HG03025 (cell line): ENCODE results near the gene IFNAR1.

Source experiments
- ATAC-seq: cut with Tn5 transposase; IDR thresholded peaks from one replicate; pipeline ENCODE4 v1.9.1; 2021; ENCODE audit warnings: mild to moderate bottlenecking, moderate library complexity; ENCODE audit not compliant: unreplicated experiment, low FRiP score

Gene IFNAR1

DNA sequence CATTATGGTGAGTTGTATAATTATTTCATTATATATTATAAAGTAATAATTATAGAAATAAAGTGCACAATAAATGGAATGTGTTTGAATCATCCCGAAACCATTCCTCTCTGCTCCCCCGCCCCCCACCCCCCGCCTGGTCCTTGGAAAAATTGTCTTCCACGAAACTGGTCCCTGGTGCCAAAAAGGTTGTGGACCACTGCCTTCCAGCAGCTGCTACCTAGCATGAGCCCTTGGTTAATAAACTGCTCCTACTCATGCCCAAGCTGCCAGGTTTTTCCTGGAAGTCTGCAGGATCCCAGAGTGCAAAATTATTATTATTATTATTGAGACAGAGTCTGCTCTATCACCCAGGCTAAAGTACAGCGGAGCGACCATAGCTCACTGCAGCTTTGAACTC is 71.7 kb downstream of the IFNAR1 start:
- ATAC-seq = no peak

DNA sequence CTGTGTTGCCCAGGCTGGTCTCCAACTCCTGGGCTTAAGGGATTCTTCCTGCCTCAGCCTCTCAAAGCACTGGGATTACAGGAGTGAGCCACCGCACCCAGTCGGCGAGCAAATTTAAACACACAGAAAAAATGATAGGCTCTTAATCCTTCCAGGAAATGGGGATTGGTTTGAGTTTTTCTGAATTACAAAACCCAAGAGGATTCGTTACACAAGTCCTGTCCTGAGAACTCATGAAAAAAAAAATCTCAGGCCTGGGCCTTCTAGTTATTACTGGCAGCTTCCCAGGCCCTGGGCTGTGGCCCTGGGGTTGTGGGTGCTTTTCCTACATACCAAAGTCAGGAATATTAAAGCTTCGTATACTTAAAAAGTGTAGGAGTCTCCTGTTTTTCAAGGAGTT is 72.2 kb downstream of the IFNAR1 start:
- no peak for ATAC-seq

DNA sequence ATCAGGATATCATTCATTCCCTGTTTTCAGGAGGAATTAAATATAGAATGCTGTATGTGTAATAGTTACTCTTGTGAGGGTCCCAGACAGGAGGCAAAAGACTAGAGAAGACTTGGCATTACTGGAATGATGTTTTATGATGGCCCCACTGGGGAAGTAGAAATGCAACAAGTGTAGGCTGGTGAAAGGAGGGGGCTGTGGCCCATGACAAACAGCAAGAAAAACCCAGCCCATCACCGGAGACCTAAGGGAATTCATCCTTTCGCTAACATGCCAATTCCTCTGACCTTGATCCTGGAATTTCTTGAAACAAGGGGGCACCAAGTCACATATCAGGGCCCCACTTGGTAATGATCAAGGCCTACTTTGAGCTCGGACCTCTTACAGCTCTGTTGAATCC is 72.9 kb downstream of the IFNAR1 start:
- ATAC-seq = no peak

DNA sequence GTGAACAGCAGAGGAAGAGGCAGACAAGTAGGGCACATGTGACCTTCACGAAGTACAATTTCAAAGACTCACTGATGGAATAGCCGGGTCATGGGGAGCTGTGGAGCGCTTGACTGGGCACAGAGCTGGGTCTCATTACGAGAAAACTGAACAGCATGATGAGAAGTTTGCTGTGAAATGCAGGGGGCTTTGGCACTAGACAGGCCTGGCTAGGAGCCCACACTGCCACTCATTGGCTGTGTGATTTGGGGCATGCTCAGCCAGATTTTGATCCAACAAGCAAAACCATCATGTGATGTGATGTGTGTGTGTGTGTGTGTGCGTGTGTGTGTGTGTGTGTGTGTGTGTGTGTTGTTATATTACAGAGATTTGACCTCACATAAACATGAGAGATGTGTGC is 73.6 kb downstream of the IFNAR1 start:
- no peak for ATAC-seq

DNA sequence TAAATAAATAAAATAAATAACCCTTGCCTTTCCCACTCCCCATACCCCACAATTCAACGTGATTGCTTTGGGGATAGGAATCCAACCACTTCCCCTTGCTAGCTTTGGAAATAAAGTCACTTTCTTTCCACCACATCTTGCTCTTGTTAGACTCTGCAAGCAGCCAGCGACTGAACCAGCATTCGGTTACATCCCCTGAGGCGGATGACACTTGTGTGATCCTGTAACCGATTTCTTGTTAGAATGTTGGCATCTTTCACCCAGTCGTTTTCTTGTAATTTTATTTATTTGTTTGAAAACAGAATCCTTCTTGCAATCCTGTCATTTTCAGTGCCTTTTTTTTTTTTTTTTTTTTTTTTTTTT is 76.8 kb downstream of the IFNAR1 start:
- ATAC-seq = no peak

DNA sequence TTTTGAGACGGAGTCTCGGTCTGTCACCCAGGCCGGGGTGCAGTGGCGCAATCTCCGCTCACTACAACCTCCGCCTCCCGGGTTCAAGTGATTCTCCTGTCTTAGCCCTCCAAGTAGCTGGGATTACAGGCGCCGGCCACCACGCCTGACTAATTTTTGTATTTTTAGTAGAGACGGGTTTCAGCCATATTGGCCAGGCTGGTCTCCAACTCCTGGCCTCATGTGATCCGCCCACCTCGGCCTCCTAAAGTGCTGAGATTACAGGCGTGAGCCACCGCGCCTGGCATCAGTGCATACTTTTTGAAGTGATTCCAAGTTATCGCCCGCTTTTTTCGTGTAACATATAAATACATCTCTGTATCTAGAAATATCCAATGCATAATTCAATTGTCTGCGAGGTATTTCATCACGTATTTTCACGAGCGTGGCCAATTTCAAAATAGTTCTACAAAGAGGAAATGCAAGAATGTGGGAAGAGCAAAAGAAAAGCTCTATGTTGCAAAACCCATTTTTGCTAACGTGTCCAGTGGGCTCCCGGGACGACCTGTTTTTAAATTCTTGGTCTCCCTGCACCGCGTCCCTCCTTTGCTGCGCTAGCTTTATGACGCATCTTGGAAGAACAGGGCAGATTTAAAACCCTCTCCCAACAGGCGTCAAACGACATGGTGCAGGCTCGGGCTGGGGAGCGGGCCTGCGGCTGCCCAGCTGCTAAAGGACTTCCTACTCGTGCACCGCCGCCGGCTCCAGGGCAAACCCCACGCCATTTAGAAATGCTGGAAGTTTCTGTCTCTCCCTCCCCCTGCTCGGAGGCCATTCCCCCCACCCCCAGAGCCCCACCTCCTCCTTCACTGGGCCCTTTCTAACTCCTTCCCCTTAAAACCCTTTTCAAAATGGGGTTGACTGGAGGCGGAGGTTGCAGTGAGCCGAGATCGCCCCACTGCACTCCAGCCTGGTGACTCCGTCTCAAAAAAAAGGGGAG is 77.5 kb downstream of the IFNAR1 start:
- ATAC-seq = no peak

DNA sequence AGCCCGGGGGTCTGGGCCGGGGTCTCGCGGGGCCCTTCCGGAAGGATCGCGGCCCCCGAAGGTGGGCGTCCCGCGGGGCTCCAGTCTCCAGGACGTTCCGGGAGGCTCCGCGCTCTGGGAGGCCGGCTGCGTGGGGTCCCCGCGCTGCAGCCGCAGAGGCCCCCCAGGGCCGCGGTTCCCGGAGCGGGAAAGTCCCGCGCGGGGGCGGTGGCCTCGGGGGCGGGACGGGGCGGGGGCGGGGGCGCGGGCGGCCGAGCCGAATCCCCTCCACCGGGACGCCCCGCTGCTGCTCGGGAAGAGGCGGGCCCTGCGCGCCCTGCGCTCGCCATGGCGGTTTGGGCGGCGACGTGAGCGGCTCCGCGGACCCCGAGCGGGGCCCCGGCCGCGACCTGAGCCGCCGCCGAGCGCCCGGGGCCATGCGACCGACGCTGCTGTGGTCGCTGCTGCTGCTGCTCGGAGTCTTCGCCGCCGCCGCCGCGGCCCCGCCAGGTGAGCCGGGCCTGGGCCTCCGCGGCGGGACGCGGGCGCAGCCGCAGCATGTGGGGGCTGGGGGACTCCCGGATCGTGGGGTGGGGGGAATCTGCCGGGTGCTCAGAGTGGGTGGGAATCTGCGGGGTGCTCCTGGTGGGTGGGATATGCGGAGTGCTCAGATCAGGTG is 78.5 kb downstream of the IFNAR1 start, which contains the start of gene IFNGR2:
IFNGR2 (plus strand) TSS at position 286 of the 658 bp plus-strand sequence; CDS start at position 417, 131 bp downstream.
- no peak for ATAC-seq

DNA sequence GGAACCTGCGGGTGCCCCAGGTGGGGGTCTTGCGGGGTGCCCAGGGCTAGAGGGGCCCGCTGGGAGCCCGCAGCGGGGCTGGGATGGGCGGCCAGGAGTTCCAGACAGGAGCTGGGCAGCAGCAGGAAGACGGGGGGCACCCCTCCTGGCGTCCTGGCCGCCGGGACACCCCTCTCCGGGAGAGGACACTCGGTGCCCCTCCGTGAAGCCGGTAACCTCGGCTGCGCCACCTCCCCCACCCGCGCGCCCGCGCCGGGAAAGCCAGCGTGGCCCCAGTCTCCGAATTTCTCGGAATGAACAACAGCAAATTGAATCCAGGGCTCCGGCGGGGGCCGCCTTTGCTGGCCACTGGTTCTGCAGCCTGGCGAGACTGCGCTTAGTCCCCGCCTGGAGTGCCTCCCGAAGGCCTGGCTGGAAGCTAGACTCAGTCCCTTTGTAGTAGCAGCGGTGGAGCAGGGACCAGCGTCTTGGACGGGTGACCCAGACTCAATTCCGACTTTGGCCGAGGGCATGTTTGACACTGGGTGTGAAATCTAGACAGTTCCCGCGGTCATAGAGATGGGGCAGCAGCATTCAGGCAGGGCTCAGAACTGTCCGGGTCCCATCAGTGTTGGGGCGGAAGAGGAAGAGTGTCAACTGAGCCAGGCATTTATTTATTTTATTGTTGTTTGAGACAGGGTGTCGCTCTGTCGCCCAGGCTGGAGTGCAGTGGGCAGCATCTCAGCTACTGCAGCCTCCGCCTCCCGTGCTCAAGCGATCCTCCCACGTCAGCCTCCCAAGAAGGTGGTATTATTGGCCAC is 79.2 kb downstream of the IFNAR1 start:
- no peak for ATAC-seq

DNA sequence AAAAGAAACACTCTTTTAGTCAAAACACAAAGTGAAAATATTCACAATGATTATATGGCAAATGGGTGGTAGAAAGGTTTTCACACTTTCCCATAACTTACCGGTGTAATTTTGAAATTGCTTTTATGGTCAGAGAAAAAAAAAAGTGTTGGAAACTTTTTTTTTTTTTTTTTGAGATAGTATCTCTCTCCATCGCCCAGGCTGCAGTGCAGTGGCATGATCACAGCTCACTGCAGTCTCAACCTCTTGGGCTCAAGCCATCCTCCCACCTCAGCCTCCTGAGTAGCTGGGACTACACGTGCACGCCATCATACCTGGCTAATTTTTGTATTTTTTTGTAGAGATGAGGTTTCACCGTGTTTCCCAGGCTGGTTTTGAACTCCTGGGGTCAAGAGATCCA is 81.7 kb downstream of the IFNAR1 start:
- no peak for ATAC-seq
